T47D (cell line): ENCODE results near the gene TBC1D4.

Source experiments
- DNase-seq, 2 experiments: peaks; one replicate each; pipeline versions ENCODE4 v3.0.0 to v3.0.0-alpha.2; 2011 to 2012; ENCODE audit warnings: low read depth in 1 of 2, low spot score in 1 of 2
- JUND ChIP-seq: IDR thresholded peaks from 2 replicates; pipeline ENCODE4 v1.6.1; 2012; ENCODE audit warnings: low read depth
- in situ Hi-C: cut with HindIII; loops from 2 replicates; pipeline ENCODE4 v1.10.0; 2016; ENCODE audit warnings: low sequenced_read_pairs, low pct_unique_long_range_greater_than_20kb

Gene TBC1D4

DNA sequence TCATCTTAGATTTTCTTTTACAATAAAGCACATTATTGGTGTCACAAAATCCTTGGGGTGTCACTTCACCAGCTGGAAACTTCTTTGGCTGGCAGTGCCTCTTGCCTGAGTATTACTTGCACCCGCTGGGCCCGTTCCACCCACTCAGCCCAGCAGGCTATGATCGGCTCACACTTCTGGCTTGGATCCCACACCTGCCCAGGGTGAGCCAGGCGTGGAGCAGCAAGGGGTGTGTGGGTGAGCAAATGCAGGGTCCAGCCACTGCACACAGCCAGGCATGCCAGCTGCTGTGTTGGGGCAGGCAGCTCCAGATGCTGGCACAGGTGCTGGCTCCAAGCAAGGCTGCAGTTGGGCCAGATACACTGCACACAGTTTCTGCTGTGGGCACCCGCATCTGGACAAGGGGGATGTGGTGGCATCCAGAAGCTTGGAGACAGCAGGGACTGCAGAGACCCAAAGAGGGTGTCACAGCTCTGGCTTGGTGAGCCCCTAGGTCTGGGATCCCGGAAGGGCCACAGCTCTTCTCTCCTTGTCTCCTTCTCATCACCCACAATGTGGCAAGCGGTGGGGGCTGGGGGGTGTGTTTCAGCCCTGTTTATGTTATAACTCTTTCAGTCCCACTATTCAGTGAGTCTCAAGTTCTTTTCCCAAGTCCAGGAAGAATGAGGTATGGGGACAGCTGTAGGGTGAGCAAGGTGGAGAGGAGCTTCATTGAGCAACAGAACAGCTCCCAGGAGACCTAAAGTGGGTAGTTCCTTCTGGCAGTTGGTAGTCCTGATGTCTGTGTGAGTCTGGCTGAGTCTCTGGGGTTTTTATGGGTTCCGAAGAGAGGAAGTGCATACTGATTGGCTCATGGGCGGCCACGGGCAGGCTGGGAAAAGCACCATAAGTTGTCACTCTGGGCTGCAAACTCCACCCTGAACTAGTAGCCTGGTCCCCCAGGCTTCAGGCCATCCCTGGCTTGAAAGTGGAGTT lies 25.3 kb upstream of the TBC1D4 start:
- in situ Hi-C loops, result no loop called here
- no peak for DNase-seq
- no peak for TF ChIP-seq JUND

DNA sequence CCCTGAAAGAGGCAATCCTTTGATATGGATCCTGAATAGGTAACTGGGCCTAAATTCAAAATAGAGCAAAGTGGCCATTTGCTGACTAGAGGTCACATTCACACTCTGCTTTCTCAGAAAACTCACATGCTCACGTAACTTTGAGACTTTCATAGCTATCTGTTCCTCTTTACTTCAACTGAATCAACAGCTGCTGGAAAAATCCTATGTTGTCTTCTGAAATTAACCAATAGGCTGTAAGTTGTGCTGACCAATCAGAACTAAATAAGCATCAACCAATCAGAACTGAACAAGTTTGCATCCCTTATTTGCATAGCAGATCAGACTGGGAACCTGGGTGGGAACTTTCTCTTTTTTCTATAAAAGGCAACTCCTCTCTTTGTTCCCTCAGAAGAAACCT lies 24.0 kb upstream of the TBC1D4 start:
- no peak for TF ChIP-seq JUND
- in situ Hi-C loops, result no loop called here
- no peak for DNase-seq

DNA sequence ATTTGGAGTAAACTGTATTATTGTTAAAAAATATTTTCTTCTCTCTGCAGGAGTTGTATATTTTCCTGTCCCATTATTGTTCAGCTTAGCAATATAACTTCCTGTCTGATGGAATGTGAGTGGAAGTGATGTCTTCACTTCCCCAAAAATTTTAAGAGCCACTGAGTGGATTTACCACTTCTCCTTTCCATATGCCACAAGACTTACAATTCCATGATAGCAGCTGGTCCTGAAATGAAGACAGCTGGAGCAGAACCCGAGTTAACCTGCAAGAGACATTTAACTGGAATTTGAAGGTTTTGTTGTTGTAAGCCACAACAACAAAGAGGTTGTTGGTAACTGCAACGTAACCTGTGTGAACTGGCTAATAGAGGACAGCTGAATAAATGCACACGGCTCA lies 23.4 kb upstream of the TBC1D4 start:
- no peak for TF ChIP-seq JUND
- DNase-seq, result no peak
- in situ Hi-C loops, result no loop called here

DNA sequence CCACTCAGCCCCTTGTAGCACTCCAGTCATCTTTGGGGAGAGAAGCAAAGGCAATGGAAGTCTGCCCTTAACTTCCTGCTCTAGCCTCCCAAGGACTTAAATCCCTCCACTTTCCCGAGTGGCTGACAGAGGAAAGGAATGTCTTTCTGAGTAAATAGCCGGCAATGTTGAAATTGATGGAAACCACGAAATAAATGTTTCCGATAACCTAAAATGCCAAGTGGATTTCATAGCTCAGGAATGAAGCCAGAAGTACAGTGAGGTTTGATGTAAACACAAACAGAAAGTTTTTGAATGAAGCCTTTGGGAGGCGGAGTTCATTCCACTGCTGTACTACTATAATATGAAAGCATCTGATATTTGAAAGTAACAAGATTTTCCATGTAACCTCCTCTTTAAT lies 14.0 kb upstream of the TBC1D4 start:
- DNase-seq, result no peak
- in situ Hi-C loops, result no loop called here

DNA sequence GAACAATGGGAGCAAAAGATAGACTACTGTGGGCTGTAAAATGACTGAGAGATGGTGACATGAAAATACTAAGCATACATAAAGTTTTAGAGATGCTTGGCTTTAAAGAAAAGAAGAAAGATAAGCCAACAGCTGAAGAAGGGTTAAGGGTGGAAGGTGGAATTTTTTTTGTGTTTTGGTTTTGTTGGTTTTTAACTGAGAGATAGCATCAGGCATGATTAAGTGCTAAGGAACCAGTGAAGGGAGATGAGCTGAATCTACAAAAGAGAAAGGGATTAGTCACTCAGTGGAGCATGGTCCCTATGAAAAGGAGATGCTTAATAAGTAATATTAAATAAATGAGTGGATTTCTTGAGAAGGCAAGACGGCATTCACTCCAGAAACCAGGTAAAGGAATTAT lies 12.5 kb upstream of the TBC1D4 start:
- DNase-seq, result no peak
- in situ Hi-C loops, result no loop called here
- no peak for TF ChIP-seq JUND

More for the DNA sequence above, 14.0 kb upstream of the TBC1D4 start:
- no peak for TF ChIP-seq JUND

DNA sequence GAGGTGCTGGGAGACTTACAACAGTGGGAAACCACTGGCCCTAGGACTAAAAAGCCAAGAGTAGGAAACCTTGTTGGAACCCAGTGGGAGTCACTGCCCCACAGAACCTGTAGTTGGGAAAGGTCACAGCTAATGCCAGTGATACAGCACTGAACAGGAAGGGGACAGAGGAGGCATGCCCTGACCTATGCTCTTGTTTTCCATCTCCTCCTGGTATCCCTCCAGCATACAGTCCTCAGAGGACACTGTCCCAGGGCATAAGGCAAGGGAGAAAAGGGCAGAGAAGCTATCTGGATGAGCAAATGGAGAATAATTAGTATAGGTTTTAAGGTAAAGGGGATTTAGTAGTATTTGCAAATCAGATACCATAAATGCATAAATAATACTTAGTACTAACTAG lies 11.2 kb upstream of the TBC1D4 start:
- no peak for DNase-seq
- TF ChIP-seq JUND, result no peak
- in situ Hi-C loops, result no loop called here

DNA sequence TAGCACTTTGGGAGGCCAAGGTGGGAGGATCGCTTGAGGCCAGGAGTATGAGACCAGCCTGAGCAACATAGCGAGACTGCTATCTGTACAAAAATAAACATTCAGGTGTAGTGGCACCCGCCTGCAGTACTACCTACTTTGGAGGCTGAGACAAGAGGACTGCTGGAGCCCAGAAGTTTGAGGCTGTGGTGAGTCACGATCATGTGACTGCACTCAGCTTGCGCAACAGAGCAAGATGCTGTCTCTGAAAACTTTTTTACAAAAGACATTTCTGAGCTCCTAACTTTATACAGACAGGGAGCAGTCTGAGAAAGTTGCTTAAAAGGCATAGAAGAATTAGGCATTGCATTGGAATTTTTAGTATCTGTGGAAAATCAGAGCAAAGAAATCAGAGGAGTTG lies 10.4 kb upstream of the TBC1D4 start:
- in situ Hi-C loops, result no loop called here
- TF ChIP-seq JUND, result no peak
- DNase-seq, result no peak

DNA sequence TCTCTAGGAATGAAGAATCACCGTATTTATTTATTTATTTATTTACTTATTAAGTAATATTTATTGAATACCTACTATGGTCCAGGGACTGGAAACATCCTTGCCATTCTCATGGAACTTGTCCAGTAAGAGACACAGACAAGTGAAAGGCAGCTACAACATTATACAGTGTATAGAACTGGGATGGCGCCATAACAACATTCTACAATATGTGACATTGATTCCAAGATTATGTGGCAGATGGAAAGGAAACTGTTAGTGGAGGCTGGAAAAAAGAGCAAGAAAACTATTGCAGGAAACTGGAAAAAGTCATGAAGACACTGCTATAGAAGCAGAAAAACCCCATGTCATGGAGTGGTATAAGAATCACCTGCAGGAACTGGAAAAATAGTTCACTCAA lies 9.4 kb upstream of the TBC1D4 start:
- TF ChIP-seq JUND, result no peak
- DNase-seq, result no peak
- in situ Hi-C loops, result no loop called here

DNA sequence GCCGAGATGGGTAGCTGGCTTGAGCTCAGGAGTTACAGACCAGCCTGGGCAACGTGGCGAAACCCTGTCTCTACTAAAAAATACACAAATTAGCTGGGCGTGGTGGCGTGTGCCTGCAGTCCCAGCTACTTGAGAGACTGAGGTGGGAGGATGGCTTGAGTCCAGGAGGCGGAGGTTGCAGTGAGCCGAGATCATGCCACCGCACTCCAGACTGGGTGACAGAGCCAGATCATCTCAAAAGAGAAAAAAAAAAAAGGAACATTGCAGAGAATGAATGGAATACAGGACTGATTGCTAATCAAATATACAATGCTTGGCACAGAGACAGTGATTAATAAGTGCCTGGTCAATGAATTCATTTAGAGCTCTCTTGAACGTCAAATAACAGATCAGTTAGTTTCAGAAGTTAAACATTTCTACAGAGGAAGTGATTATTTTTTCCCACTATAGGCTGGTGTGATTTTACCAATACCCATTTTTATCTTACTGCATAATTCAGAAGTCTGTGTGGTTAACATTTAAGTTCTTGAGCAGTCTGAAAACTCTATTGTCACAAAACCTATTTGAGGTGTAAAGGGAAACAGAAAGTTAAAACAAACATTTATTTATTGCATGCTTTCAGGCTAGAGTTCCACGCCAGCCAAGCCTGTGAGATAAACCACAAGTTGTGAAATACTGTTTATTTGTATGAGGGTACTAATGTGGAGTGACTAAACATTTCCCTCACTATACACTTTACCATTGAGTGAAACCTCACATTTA lies 7.7 kb upstream of the TBC1D4 start:
- DNase-seq, result no peak
- in situ Hi-C loops, result no loop called here
- TF ChIP-seq JUND, result no peak

DNA sequence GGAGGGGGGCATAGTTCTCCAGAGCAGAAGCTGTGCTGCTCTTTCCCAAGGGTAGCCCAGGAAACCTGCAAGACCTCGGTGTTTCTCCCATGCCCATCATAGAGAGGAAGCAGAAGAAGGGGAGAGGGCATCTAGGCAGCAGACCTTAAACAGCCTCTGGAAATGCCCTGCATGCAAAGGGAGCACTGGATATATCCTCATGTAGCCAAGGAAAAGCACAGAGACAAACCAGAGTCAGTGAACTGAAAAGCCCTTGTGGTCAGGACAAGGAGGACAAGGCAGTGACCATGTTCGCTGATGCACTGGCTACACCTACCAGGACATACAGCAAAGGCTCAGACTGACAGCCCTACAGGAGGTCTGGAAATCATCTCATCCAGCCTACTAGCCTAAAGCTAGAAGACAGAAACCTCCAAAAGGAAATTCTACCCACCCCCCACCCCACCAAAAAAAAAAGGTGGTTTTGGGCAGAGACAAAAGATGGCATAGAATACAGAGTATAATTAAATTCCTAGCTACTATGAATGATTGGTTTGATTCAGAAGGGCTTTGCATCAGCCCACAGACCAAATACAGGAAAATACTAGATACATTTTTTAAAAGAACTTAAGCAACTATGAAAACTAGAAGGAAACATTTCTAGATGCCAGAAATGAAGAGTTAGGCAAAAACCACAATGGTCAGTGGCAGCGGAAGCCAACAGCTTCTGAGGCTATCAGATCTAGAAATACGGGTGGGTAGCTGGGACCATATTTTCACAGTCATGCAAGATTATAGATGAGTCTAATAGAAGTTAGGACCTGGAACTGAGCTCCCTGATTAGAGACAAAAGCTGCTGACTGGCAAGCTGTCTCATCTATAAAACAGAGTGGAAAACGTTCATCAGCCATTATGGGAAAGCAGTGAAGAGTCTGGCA lies 4.4 kb upstream of the TBC1D4 start:
- in situ Hi-C loops, result no loop called here
- no peak for DNase-seq
- no peak for TF ChIP-seq JUND

DNA sequence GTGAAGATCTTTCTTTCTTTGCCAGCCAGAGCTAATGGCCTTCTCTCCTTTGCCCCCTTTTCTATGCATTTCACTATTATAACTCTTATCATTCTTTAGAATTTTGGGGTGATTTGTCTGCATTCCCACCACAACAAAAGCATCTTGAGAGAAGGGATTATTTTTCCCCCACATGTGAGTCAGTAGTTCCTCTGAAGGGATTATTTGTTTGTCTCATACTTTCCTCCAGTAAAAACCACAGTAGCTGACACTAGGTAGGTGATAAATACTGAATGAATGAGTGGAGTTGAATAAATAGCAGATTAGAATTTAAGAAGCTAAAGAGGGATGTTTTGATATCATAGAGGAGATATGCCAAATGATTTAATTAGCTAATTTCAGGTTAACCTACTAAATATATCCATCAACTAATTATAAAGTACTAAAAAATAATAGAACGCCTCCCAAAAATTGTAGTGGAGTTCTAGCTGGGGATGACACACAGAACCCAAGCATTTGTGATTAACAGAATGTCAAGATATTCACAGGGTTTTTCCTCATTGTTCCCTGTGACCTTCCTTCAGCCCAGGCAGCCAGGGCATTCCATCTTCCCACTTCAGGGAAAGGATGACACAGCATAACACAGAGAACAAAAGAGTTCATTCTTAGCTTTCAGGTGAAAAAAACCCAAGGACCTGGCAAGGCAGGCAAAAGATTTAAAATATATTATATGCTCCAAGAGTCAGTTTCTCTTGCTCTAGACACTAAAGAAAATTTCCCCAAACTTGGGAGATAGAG lies 3.5 kb upstream of the TBC1D4 start:
- no peak for DNase-seq
- no peak for TF ChIP-seq JUND
- in situ Hi-C loops, result no loop called here

DNA sequence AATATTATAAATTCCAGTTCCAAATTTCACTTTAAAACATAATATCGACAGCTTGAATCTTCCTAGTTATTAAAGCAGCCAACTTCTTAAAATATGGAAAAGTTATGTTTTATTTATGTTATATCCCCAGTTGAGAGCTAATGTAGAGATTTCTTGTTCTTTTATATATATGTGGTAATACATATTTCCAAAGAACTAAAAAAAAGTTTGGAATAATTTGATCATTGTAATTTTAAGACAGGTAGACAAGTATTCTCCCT lies 781 bp upstream of the TBC1D4 start:
- no peak for TF ChIP-seq JUND
- in situ Hi-C loops, result no loop called here
- DNase-seq, result no peak
